ENCODE measurements around the gene STX12. TPM values are rescaled to one million over a fixed set of nuclear protein-coding genes. Genes with fewer than 3 reads are reported as not detected.
A peak's percentile ranks its signal among the peaks of the same experiment; 100 is the strongest.

The STX12 gene
- total RNA-seq, 1 donor from 2014 or later = 22.0 TPM

GRCh38 chr1:27727126-27727525 is 45.9 kb upstream of the STX12 start:
- TF ChIP-seq CTCF (IDR thresholded peaks at IDR 0.05; ENCODE audit: borderline replicate concordance) = no peak
- intact Hi-C loops (cut with micrococcal nuclease) = no loop called here
- H3K4me1 ChIP-seq = peaks cover 25% of the 10 kb centered on the region
- H3K4me3 ChIP-seq = peak overlapping the region; percentile 83
- no peaks in the 10 kb centered on the region for H3K27me3 ChIP-seq (ENCODE audit: low read depth)
- H3K9me3 ChIP-seq (replicated peaks) = no peaks in the 10 kb centered on the region
- H3K36me3 ChIP-seq = peaks cover 30% of the 10 kb centered on the region
- no peak for DNase-seq
- H3K27ac ChIP-seq (replicated peaks) = no peak overlapping the region

GRCh38 chr1:27736252-27736651 is 36.8 kb upstream of the STX12 start:
- no peaks in the 10 kb centered on the region for H3K9me3 ChIP-seq (replicated peaks)
- no peaks in the 10 kb centered on the region for H3K4me1 ChIP-seq
- no peak for DNase-seq
- TF ChIP-seq CTCF (IDR thresholded peaks at IDR 0.05; ENCODE audit: borderline replicate concordance) = no peak
- no peaks in the 10 kb centered on the region for H3K27me3 ChIP-seq (ENCODE audit: low read depth)
- no peak overlapping the region for H3K27ac ChIP-seq (replicated peaks)
- H3K4me3 ChIP-seq = no peak overlapping the region
- intact Hi-C loops (cut with micrococcal nuclease) = no loop called here
- H3K36me3 ChIP-seq = peaks cover 92% of the 10 kb centered on the region

- no peak for TF ChIP-seq CTCF (IDR thresholded peaks at IDR 0.05; ENCODE audit: borderline replicate concordance)
- Histone ChIP-seq H3K36me3 (peaks cover 76% of the 10 kb centered on the region), H3K9me3 (replicated peaks) (no peaks in the 10 kb centered on the region), H3K27ac (replicated peaks) (no peak overlapping the region), H3K4me3 (no peak overlapping the region), H3K4me1 (no peaks in the 10 kb centered on the region), H3K27me3 (ENCODE audit: low read depth) (no peaks in the 10 kb centered on the region)
- intact Hi-C loops (cut with micrococcal nuclease) = no loop called here
- DNase-seq = no peak
Measured at GRCh38 chr1:27741121-27741520, 31.9 kb upstream of the STX12 start.

- DNase-seq = no peak
- no peak overlapping the region for H3K27ac ChIP-seq (replicated peaks)
- intact Hi-C loops (cut with micrococcal nuclease) = no loop called here
- H3K4me3 ChIP-seq = no peak overlapping the region
- peaks cover 70% of the 10 kb centered on the region for H3K36me3 ChIP-seq
- no peaks in the 10 kb centered on the region for H3K27me3 ChIP-seq (ENCODE audit: low read depth)
- H3K4me1 ChIP-seq = no peaks in the 10 kb centered on the region
- TF ChIP-seq CTCF (IDR thresholded peaks at IDR 0.05; ENCODE audit: borderline replicate concordance) = no peak
- no peaks in the 10 kb centered on the region for H3K9me3 ChIP-seq (replicated peaks)
Measured at GRCh38 chr1:27744556-27744955, 28.5 kb upstream of the STX12 start.

- H3K9me3 ChIP-seq (replicated peaks) = no peaks in the 10 kb centered on the region
- peaks cover 70% of the 10 kb centered on the region for H3K36me3 ChIP-seq
- no peak overlapping the region for H3K4me3 ChIP-seq
- no peaks in the 10 kb centered on the region for H3K4me1 ChIP-seq
- H3K27ac ChIP-seq (replicated peaks) = no peak overlapping the region
- no peak for TF ChIP-seq CTCF (IDR thresholded peaks at IDR 0.05; ENCODE audit: borderline replicate concordance)
- DNase-seq = no peak
- intact Hi-C loops (cut with micrococcal nuclease) = no loop called here
- H3K27me3 ChIP-seq (ENCODE audit: low read depth) = no peaks in the 10 kb centered on the region
Measured at GRCh38 chr1:27745466-27745865, 27.6 kb upstream of the STX12 start.

- Histone ChIP-seq H3K27me3 (ENCODE audit: low read depth) (no peaks in the 10 kb centered on the region), H3K4me3 (no peak overlapping the region), H3K9me3 (replicated peaks) (no peaks in the 10 kb centered on the region), H3K36me3 (peaks cover 73% of the 10 kb centered on the region), H3K4me1 (peaks cover 15% of the 10 kb centered on the region), H3K27ac (replicated peaks) (no peak overlapping the region)
- intact Hi-C loops (cut with micrococcal nuclease) = no loop called here
- TF ChIP-seq CTCF (IDR thresholded peaks at IDR 0.05; ENCODE audit: borderline replicate concordance) = no peak
- DNase-seq = no peak
Measured at GRCh38 chr1:27752360-27752759, 20.7 kb upstream of the STX12 start.
